ENCODE results near the gene ZC3H12D.

ZC3H12D gene

DNA sequence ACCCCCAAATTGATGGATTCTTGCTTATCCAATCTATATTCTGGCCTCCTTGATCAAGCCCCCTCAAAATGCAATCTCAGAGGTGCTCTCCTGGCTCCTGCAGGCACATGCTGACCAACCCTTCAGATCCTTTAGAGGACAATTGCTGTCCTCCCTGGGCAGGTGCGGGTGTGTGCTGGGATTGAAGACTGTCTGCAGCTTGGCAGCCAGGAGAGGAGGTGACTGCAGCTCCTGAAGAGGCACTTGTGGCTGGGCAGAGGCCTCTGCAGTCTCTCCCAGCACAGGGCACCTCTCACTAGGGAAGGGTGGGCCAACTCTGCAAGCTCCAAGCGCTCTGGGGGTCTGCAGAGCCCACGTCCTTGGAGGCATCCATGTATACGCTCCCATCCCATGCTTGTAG is 56.2 kb downstream of the ZC3H12D start:
- Histone ChIP-seq H3K27me3 (ENCODE audit: control insufficient read depth in 3 of 3, insufficient read depth in 3 of 3, low read depth in 1 of 3, low read length in 3 of 3) (no peaks in the 10 kb centered on the region), H3K9ac (ENCODE audit: low read depth, low read length, poor library complexity) (no peak overlapping the region), H3K27ac (replicated peaks; ENCODE audit: low read length) (no peak overlapping the region), H2BK120ac (ENCODE audit: low read depth, low read length) (no peak overlapping the region), H2BK5ac (ENCODE audit: low read length) (no peak overlapping the region), H3K14ac (ENCODE audit: low read length) (no peak overlapping the region), H3K4me2 (ENCODE audit: insufficient read depth, low read length, poor library complexity, severe bottlenecking) (no peak overlapping the region), H2AFZ (ENCODE audit: low read length) (peak overlapping the region; percentile 75), H4K91ac (ENCODE audit: low read depth, low read length, poor library complexity) (no peak overlapping the region), H3K9me3 (replicated peaks in 1 of 2; ENCODE audit: control insufficient read depth in 2 of 2, insufficient read depth in 1 of 2, low read depth in 1 of 2, low read length in 2 of 2) (no peaks in the 10 kb centered on the region), H3K4me1 (ENCODE audit: control insufficient read depth in 2 of 2, insufficient read depth in 1 of 2, low read depth in 1 of 2, low read length in 2 of 2) (peaks cover 6 to 8% of the 10 kb centered on the region in 2 donors), H3K79me1 (ENCODE audit: low read depth, low read length) (peaks cover 2% of the 10 kb centered on the region), H3K36me3 (replicated peaks in 1 of 2; ENCODE audit: control insufficient read depth in 2 of 2, insufficient read depth in 2 of 2, low read length in 2 of 2) (no peaks in the 10 kb centered on the region), H3K23ac (ENCODE audit: low read depth, low read length, poor library complexity) (no peak overlapping the region), H4K8ac (ENCODE audit: low read depth, low read length) (no peak overlapping the region), H3K4ac (ENCODE audit: low read length) (no peak overlapping the region), H2BK12ac (ENCODE audit: low read length) (peak overlapping the region; percentile 26), H3K4me3 (ENCODE audit: low read length in 2 of 2) (no peak overlapping the region), H3K18ac (ENCODE audit: low read length) (peak overlapping the region; percentile 38), H2AK5ac (ENCODE audit: low read depth, low read length) (peak overlapping the region; percentile 17), H2BK15ac (ENCODE audit: low read length) (no peak overlapping the region)
- no CpG with 5 or more reads among the region's 4 CpGs for WGBS, 2 donors (ENCODE audit: extremely low coverage in 2 of 2, insufficient read length in 2 of 2, insufficient replicate concordance in 1 of 2)
- no peak for DNase-seq (ENCODE audit: low spot score)

GRCh38 chr6:149425754-149426153 is 59.1 kb downstream of the ZC3H12D start:
- no peak overlapping the region for H2BK12ac ChIP-seq (ENCODE audit: low read length)
- no peak overlapping the region for H2AK5ac ChIP-seq (ENCODE audit: low read depth, low read length)
- H4K91ac ChIP-seq (ENCODE audit: low read depth, low read length, poor library complexity), result no peak overlapping the region
- no peak overlapping the region for H2BK120ac ChIP-seq (ENCODE audit: low read depth, low read length)
- H3K4me1 ChIP-seq (ENCODE audit: control insufficient read depth in 2 of 2, insufficient read depth in 1 of 2, low read depth in 1 of 2, low read length in 2 of 2), result peaks cover 5 to 8% of the 10 kb centered on the region in 2 donors
- WGBS, 2 donors (ENCODE audit: extremely low coverage in 2 of 2, insufficient read length in 2 of 2, insufficient replicate concordance in 1 of 2), result no CpG with 5 or more reads among the region's 5 CpGs
- no peak overlapping the region for H3K4ac ChIP-seq (ENCODE audit: low read length)
- H3K4me2 ChIP-seq (ENCODE audit: insufficient read depth, low read length, poor library complexity, severe bottlenecking), result no peak overlapping the region
- H3K79me1 ChIP-seq (ENCODE audit: low read depth, low read length), result peaks cover 2% of the 10 kb centered on the region
- H3K27me3 ChIP-seq (ENCODE audit: control insufficient read depth in 3 of 3, insufficient read depth in 3 of 3, low read depth in 1 of 3, low read length in 3 of 3), result no peaks in the 10 kb centered on the region
- H2BK15ac ChIP-seq (ENCODE audit: low read length), result peak overlapping the region; percentile 65
- no peak overlapping the region for H3K27ac ChIP-seq (replicated peaks; ENCODE audit: low read length)
- no peaks in the 10 kb centered on the region for H3K9me3 ChIP-seq (replicated peaks in 1 of 2; ENCODE audit: control insufficient read depth in 2 of 2, insufficient read depth in 1 of 2, low read depth in 1 of 2, low read length in 2 of 2)
- H3K18ac ChIP-seq (ENCODE audit: low read length), result no peak overlapping the region
- no peak overlapping the region for H3K14ac ChIP-seq (ENCODE audit: low read length)
- no peak overlapping the region for H4K8ac ChIP-seq (ENCODE audit: low read depth, low read length)
- no peak overlapping the region for H2AFZ ChIP-seq (ENCODE audit: low read length)
- peak overlapping the region; percentile 67 for H3K23ac ChIP-seq (ENCODE audit: low read depth, low read length, poor library complexity)
- no peak overlapping the region for H3K9ac ChIP-seq (ENCODE audit: low read depth, low read length, poor library complexity)
- H3K4me3 ChIP-seq (ENCODE audit: low read length in 2 of 2), result no peak overlapping the region
- DNase-seq (ENCODE audit: low spot score), result no peak
- no peaks in the 10 kb centered on the region for H3K36me3 ChIP-seq (replicated peaks in 1 of 2; ENCODE audit: control insufficient read depth in 2 of 2, insufficient read depth in 2 of 2, low read length in 2 of 2)
- no peak overlapping the region for H2BK5ac ChIP-seq (ENCODE audit: low read length)

DNA sequence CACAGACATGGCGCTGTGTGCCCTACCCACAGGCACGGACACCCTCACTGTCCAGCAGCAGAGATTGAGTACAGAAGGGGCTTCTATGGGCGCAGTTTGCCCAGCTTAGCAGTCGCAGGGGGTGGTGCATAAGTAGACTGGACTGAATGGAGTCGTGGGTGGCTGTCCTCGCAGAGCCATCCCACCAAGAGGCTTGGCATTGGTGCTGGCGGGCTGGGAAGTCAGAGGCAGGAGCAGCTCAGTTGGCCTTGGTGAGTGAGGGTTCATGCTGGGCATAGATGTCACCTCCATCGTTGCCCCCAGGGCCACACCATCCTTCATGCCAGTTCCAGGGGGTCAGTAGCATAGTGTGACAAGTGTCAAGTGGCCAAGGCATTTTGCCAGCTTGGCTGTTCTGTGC is 59.6 kb downstream of the ZC3H12D start:
- H3K9me3 ChIP-seq (replicated peaks in 1 of 2; ENCODE audit: control insufficient read depth in 2 of 2, insufficient read depth in 1 of 2, low read depth in 1 of 2, low read length in 2 of 2), result no peaks in the 10 kb centered on the region
- no peak overlapping the region for H2BK120ac ChIP-seq (ENCODE audit: low read depth, low read length)
- H3K4me3 ChIP-seq (ENCODE audit: low read length in 2 of 2), result no peak overlapping the region
- peaks cover 5 to 8% of the 10 kb centered on the region in 2 donors for H3K4me1 ChIP-seq (ENCODE audit: control insufficient read depth in 2 of 2, insufficient read depth in 1 of 2, low read depth in 1 of 2, low read length in 2 of 2)
- no peak overlapping the region for H4K8ac ChIP-seq (ENCODE audit: low read depth, low read length)
- peak overlapping the region; percentile 90 for H2AK5ac ChIP-seq (ENCODE audit: low read depth, low read length)
- H3K18ac ChIP-seq (ENCODE audit: low read length), result peak overlapping the region; percentile 34
- H4K91ac ChIP-seq (ENCODE audit: low read depth, low read length, poor library complexity), result no peak overlapping the region
- H2BK12ac ChIP-seq (ENCODE audit: low read length), result peak overlapping the region; percentile 32
- no peak overlapping the region for H3K4me2 ChIP-seq (ENCODE audit: insufficient read depth, low read length, poor library complexity, severe bottlenecking)
- no peak for DNase-seq (ENCODE audit: low spot score)
- H3K23ac ChIP-seq (ENCODE audit: low read depth, low read length, poor library complexity), result peak overlapping the region; percentile 67
- H3K36me3 ChIP-seq (replicated peaks in 1 of 2; ENCODE audit: control insufficient read depth in 2 of 2, insufficient read depth in 2 of 2, low read length in 2 of 2), result no peaks in the 10 kb centered on the region
- WGBS, 2 donors (ENCODE audit: extremely low coverage in 2 of 2, insufficient read length in 2 of 2, insufficient replicate concordance in 1 of 2), result no CpG with 5 or more reads among the region's 8 CpGs
- H2BK15ac ChIP-seq (ENCODE audit: low read length), result peak overlapping the region; percentile 65
- no peak overlapping the region for H3K27ac ChIP-seq (replicated peaks; ENCODE audit: low read length)
- H3K14ac ChIP-seq (ENCODE audit: low read length), result no peak overlapping the region
- H3K4ac ChIP-seq (ENCODE audit: low read length), result no peak overlapping the region
- no peak overlapping the region for H3K9ac ChIP-seq (ENCODE audit: low read depth, low read length, poor library complexity)
- no peaks in the 10 kb centered on the region for H3K27me3 ChIP-seq (ENCODE audit: control insufficient read depth in 3 of 3, insufficient read depth in 3 of 3, low read depth in 1 of 3, low read length in 3 of 3)
- H2AFZ ChIP-seq (ENCODE audit: low read length), result no peak overlapping the region
- H3K79me1 ChIP-seq (ENCODE audit: low read depth, low read length), result peaks cover 2% of the 10 kb centered on the region
- H2BK5ac ChIP-seq (ENCODE audit: low read length), result no peak overlapping the region

- Histone ChIP-seq H3K36me3 (replicated peaks in 1 of 2; ENCODE audit: control insufficient read depth in 2 of 2, insufficient read depth in 2 of 2, low read length in 2 of 2) (no peaks in the 10 kb centered on the region), H2BK5ac (ENCODE audit: low read length) (no peak overlapping the region), H3K4ac (ENCODE audit: low read length) (no peak overlapping the region), H2AFZ (ENCODE audit: low read length) (peak overlapping the region; percentile 88), H3K9ac (ENCODE audit: low read depth, low read length, poor library complexity) (no peak overlapping the region), H2BK120ac (ENCODE audit: low read depth, low read length) (no peak overlapping the region), H3K79me1 (ENCODE audit: low read depth, low read length) (peaks cover 2% of the 10 kb centered on the region), H3K27ac (replicated peaks; ENCODE audit: low read length) (no peak overlapping the region), H3K9me3 (replicated peaks in 1 of 2; ENCODE audit: control insufficient read depth in 2 of 2, insufficient read depth in 1 of 2, low read depth in 1 of 2, low read length in 2 of 2) (no peaks in the 10 kb centered on the region), H3K4me1 (ENCODE audit: control insufficient read depth in 2 of 2, insufficient read depth in 1 of 2, low read depth in 1 of 2, low read length in 2 of 2) (peaks cover 4 to 8% of the 10 kb centered on the region in 2 donors), H3K18ac (ENCODE audit: low read length) (no peak overlapping the region), H3K4me3 (ENCODE audit: low read length in 2 of 2) (no peak overlapping the region), H3K27me3 (ENCODE audit: control insufficient read depth in 3 of 3, insufficient read depth in 3 of 3, low read depth in 1 of 3, low read length in 3 of 3) (no peaks in the 10 kb centered on the region), H2BK12ac (ENCODE audit: low read length) (no peak overlapping the region), H4K8ac (ENCODE audit: low read depth, low read length) (no peak overlapping the region), H4K91ac (ENCODE audit: low read depth, low read length, poor library complexity) (no peak overlapping the region), H3K4me2 (ENCODE audit: insufficient read depth, low read length, poor library complexity, severe bottlenecking) (no peak overlapping the region), H2AK5ac (ENCODE audit: low read depth, low read length) (no peak overlapping the region), H3K23ac (ENCODE audit: low read depth, low read length, poor library complexity) (no peak overlapping the region), H2BK15ac (ENCODE audit: low read length) (no peak overlapping the region), H3K14ac (ENCODE audit: low read length) (no peak overlapping the region)
- DNase-seq (ENCODE audit: low spot score), result no peak
- no CpG with 5 or more reads among the region's 7 CpGs for WGBS, 2 donors (ENCODE audit: extremely low coverage in 2 of 2, insufficient read length in 2 of 2, insufficient replicate concordance in 1 of 2)
Measured at GRCh38 chr6:149423964-149424440, 60.8 kb downstream of the ZC3H12D start.
